AG09319 (cell line): ENCODE data around the gene PSORS1C1.

Experiments
- DNase-seq: peaks from one replicate; pipeline ENCODE4 v3.0.0-alpha.2; 2010; ENCODE audit warnings: low read depth; ENCODE audit errors: extremely low read depth
- CTCF ChIP-seq: IDR thresholded peaks from 2 replicates; pipeline ENCODE4 v1.5.1; 2011; ENCODE audit warnings: low read depth, mild to moderate bottlenecking, inconsistent platforms, low read length, moderate library complexity

Gene PSORS1C1

GRCh38 chr6:31096656-31097055, 17.9 kb upstream of the PSORS1C1 start:
- DNase-seq: no peak
- TF ChIP-seq CTCF: no peak

- TF ChIP-seq CTCF: no peak
- DNase-seq: no peak
Measured at GRCh38 chr6:31098449-31098938, 16.1 kb upstream of the PSORS1C1 start.

- no peak for DNase-seq
- no peak for TF ChIP-seq CTCF
Measured at GRCh38 chr6:31103136-31103535, 11.5 kb upstream of the PSORS1C1 start.

GRCh38 chr6:31107052-31107451, 7.5 kb upstream of the PSORS1C1 start:
- no peak for DNase-seq
- TF ChIP-seq CTCF: no peak

GRCh38 chr6:31110825-31111582, 3.6 kb upstream of the PSORS1C1 start:
- DNase-seq: no peak
- no peak for TF ChIP-seq CTCF

GRCh38 chr6:31111712-31112111, 2.9 kb upstream of the PSORS1C1 start:
- TF ChIP-seq CTCF: no peak
- DNase-seq: no peak

GRCh38 chr6:31112478-31112877, 2.1 kb upstream of the PSORS1C1 start, which contains the start of gene C6orf15:
TSS of gene C6orf15 (minus strand) at chr6:31112575. CDS start at chr6:31112555, 20 bp downstream.
- DNase-seq: no peak
- TF ChIP-seq CTCF: no peak
